Measurements from ENCODE around the gene MAP3K21.

MAP3K21 gene

DNA sequence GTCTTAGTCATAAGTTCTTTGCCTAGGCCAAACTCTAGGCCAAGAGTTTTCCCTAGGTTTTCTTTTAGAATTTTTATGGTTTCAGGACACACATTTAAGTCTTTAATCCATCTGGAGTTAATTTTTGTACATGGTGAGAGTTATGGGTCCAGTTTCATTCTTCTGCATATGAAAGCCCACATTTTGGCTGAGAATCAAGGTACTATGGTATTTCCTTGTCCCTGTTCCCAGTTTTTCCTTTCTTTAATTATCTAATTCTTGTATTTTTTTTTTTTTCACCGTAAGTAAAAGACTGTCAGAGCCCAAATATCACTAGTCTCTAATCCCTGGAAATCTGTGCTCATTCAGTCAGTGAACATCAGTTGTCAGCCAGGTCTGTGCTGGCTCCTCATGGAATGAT is 105.4 kb downstream of the MAP3K21 start:
- DNase-seq (ENCODE audit: low read depth, low spot score): no peak
- H3K4me1 ChIP-seq (ENCODE audit: control insufficient read depth, insufficient read depth, low read length): no peaks in the 10 kb centered on the region
- H3K27me3 ChIP-seq (ENCODE audit: control insufficient read depth, insufficient read depth, low read length): no peaks in the 10 kb centered on the region
- H3K9me3 ChIP-seq (ENCODE audit: control insufficient read depth, insufficient read depth, low read length): no peaks in the 10 kb centered on the region
- no peak overlapping the region for H3K27ac ChIP-seq (ENCODE audit: low read length)
- H3K36me3 ChIP-seq (ENCODE audit: control insufficient read depth, insufficient read depth, low read length): no peaks in the 10 kb centered on the region
- H3K4me3 ChIP-seq (ENCODE audit: low read length): no peak overlapping the region
- no CpG with 5 or more reads among the region's 1 CpG for WGBS (ENCODE audit: insufficient coverage, insufficient read length)

- no peaks in the 10 kb centered on the region for H3K4me1 ChIP-seq (ENCODE audit: control insufficient read depth, insufficient read depth, low read length)
- no peaks in the 10 kb centered on the region for H3K36me3 ChIP-seq (ENCODE audit: control insufficient read depth, insufficient read depth, low read length)
- WGBS (ENCODE audit: insufficient coverage, insufficient read length): no CpG with 5 or more reads among the region's 4 CpGs
- H3K4me3 ChIP-seq (ENCODE audit: low read length): no peak overlapping the region
- DNase-seq (ENCODE audit: low read depth, low spot score): no peak
- no peaks in the 10 kb centered on the region for H3K9me3 ChIP-seq (ENCODE audit: control insufficient read depth, insufficient read depth, low read length)
- no peak overlapping the region for H3K27ac ChIP-seq (ENCODE audit: low read length)
- H3K27me3 ChIP-seq (ENCODE audit: control insufficient read depth, insufficient read depth, low read length): no peaks in the 10 kb centered on the region
Observed at GRCh38 chr1:233433436-233434210, 106.1 kb downstream of the MAP3K21 start.
